ENCODE measurements around the gene CALCOCO1.

DNA sequence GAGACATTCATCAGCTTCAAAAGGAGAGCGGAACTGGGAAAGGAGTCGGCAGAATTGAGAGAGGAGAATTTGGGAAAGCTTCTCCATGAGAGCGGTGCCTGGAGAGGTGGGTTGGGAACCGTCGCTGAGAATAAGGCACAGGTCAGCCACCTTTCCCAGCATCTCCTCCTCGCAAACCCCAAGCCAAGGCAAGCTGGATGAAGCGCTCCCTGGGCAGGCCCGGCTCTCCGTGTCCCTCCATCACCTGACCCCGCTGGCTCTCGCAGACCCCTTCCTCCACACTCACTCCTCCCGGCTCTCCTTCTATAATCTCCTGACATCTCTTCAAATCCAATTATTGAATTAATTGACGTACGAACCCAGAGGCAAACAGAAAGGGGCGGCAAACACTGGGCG lies 32.5 kb downstream of the CALCOCO1 start:
- TF ChIP-seq, protein P1, sequence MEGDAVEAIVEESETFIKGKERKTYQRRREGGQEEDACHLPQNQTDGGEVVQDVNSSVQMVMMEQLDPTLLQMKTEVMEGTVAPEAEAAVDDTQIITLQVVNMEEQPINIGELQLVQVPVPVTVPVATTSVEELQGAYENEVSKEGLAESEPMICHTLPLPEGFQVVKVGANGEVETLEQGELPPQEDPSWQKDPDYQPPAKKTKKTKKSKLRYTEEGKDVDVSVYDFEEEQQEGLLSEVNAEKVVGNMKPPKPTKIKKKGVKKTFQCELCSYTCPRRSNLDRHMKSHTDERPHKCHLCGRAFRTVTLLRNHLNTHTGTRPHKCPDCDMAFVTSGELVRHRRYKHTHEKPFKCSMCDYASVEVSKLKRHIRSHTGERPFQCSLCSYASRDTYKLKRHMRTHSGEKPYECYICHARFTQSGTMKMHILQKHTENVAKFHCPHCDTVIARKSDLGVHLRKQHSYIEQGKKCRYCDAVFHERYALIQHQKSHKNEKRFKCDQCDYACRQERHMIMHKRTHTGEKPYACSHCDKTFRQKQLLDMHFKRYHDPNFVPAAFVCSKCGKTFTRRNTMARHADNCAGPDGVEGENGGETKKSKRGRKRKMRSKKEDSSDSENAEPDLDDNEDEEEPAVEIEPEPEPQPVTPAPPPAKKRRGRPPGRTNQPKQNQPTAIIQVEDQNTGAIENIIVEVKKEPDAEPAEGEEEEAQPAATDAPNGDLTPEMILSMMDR (IDR thresholded peaks at IDR 0.05) = no peak
- TF ChIP-seq POLR2A (IDR thresholded peaks at IDR 0.05) = no peak
